Activated CD8-positive, alpha-beta memory T cell treated with anti-CD3 and anti-CD28 coated beads, Interleukin-2, amount 50 U/mL, for 1 hour (primary cell): Measurements from ENCODE around the gene LIMS1.
"Not testable (repeated sequence)": the region's sequence is repeated elsewhere in the genome, so short reads cannot be mapped to it uniquely, and the experiment has no call there.

ENCODE experiments used
- DNase-seq: peaks from one replicate; pipeline ENCODE4 v3.0.0-alpha.2; 2020; ENCODE audit errors: extremely low read depth

The LIMS1 gene

DNA sequence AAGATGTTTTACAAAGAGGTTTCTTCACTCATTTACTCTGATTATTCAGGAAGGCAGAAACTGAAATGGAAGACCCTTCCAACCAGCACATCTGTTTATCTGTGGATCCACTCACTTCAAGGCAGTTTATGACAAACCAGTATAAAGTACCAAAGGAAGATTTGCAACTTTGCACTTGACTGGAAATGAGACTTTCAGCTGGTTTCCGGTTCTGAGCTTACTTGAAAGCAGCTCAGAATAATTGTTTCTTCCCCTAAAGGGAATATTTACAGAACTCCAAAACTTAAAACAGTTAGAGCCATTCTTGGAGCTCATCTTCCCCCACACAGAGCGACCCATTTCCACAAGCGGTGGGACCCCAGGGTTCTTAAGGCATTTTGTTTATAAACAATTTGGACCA lies 129.8 kb downstream of the LIMS1 start:
- not testable (repeated sequence) for DNase-seq

DNA sequence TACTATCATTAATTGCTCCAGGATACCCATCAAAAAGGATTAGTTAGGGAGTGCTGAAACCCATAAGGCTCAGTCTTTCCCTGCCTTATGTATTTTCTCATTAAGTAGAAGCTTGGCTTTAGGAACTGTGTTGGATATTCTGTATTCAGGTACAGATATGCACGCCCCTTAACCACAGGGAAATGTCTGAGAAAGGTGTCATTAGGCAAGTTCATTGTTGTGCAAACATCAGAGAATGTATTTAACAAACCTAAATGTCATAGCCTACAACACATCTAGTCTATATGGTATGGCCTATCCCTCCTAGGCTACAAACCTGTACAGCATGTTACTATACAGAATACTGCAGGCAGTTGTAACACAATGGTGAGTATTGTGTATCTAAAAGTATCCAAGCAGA lies 130.7 kb downstream of the LIMS1 start:
- DNase-seq = not testable (repeated sequence)

DNA sequence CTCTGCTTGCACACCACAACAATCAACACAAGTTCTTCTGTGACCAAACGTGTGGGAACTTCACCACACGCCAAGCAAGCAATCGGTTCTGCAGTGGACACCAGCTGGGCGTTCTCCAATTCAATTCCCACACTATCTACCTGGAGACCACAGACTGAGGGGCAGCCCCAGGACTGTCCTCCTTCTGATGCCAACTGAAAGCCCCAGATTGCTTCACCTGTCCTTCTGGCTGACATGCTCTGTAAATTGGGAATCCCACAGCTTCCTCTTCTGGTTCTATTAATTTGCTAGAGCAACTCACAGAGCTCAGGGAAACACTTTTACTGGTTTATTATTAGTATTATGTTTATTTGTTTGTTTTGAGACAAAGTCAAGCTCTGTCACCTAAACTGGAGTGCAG lies 131.7 kb downstream of the LIMS1 start:
- not testable (repeated sequence) for DNase-seq

DNA sequence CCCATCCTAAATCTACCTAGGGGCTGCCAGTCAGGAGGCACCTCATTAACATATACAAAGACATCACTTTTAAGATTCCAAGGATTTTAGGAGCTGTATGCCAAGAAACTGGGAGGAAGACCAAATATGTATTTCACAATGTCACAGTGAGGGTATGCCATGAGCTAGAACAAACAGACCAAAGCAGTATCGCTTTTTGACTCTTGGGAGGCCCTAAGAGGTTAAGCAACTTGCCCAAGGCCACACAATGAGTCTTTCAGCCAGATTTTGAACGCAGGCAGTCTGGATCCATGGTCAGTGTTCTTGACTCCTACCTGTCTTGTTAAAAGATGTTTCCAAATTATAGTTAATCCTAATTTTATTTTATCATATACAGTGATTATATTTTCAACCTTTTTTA lies 132.9 kb downstream of the LIMS1 start:
- DNase-seq = not testable (repeated sequence)

DNA sequence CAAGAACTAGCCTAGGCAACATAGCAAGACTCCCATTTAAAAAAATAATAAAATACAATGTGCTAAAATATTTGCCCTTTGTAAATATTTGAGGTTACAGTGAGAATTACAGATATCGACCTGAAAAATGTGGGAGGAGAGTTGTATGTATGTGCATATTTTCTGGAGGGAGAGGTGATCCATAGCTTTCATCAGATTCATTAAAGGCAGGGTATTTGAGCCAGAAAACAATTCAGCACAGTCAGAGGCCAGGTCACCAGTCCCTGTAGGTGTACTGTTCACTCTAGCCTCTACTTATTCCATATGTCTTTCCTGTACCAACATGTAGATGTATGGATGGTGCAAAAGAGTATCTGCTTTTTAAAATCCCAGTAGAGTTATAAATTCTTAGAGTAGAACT lies 136.0 kb downstream of the LIMS1 start:
- not testable (repeated sequence) for DNase-seq

DNA sequence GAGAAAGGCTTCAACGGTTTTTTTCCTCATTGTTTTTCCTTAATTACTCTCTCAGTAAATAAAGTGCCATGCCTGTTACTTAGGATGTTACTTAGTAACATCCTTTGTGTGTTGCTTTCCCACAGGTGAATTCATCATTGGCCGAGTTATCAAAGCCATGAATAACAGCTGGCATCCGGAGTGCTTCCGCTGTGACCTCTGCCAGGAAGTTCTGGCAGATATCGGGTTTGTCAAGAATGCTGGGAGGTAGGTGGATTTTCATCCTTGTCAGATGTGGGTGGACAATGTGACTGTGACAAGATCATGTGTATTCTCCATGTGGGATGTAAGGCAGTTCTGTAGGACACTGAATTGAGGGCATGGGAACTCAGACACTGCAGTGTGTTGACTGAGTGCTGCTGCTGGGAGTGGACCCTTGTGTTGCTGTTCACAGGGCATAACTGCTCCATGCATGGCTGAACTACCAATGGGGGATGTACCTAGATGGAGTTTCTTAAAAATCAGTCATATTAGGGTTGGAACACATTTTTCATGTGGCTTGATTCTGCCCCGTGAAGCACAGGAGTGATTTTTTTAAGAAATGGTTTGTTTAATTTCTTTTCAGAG lies 138.0 kb downstream of the LIMS1 start:
- DNase-seq = not testable (repeated sequence)

DNA sequence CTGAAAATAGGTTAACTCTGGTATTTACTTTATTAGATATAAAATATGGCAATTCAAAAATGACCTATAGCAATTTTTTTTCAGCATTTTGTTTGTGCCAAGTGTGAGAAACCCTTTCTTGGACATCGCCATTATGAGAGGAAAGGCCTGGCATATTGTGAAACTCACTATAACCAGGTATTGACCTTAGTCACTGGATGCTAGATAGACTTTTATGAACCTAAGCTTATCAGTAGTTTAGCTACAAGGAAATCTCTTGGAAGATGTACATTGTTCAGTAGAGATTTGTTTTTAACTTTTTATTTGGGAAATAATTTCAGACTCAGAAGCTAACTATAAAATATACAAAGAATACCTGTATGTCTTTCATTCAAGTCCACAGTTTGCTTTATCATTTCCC lies 142.3 kb downstream of the LIMS1 start:
- DNase-seq = not testable (repeated sequence)

DNA sequence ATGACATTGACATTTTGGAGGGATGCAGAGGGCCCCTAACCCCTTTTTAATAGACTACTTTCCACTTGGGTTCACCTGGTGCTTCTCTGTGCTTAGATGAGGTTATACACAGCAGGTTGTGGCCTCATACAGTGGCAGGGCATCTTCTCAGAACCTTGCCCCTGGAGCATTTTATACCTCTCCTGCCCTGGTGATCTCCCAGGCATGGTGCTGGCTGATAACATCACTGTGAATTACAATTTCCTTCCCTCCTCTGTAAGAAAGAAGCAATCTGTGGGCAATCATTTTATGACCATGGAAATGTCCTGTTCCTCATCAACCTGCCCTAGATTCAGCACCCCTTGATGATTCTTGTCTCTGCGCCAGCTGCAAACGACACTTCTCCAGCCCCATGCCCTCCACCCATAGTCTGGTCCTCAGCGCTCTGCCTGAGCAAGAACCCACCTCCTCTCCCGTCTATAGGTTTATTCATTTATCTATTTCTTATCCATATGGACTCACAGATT lies 143.0 kb downstream of the LIMS1 start:
- not testable (repeated sequence) for DNase-seq

DNA sequence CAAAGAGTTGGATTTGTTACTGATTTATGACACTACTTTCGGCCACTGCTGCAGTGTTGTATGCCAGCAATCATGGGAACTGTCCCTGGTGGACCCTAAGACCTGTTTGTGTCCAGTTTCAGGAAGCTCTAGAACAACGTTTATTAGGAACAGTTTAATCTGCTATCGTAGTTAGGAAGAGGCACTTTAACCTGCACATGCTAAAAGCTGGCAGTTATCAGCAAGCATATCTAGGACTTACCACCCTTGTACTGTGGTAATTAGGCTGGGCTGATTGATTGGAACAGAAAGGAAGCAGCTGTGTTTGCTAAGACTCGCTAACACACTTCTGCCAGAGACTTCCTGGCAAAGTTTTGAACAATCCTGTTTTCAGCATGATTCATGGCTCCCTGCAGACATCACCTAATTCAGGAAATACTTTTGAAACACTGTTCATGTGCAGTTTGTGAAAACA lies 144.0 kb downstream of the LIMS1 start:
- DNase-seq = not testable (repeated sequence)

DNA sequence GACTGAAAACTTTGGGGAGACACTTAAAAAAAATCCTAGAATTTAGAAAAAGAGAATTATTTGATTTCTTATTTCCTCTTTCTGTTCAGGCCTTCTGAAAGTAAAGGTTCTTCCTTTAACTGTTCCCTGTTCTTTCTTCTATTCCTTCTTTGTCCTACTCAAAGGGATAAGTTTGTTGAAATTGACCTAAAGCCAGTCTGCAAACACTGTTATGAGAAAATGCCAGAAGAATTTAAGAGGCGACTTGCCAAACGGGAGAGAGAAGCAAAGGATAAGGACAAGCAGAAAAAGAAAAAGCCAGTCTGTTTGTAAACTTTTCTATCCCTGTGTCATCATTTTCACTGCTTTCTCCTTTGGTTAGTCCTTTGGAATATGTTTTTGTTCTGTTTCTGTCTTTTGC lies 146.5 kb downstream of the LIMS1 start:
- not testable (repeated sequence) for DNase-seq

DNA sequence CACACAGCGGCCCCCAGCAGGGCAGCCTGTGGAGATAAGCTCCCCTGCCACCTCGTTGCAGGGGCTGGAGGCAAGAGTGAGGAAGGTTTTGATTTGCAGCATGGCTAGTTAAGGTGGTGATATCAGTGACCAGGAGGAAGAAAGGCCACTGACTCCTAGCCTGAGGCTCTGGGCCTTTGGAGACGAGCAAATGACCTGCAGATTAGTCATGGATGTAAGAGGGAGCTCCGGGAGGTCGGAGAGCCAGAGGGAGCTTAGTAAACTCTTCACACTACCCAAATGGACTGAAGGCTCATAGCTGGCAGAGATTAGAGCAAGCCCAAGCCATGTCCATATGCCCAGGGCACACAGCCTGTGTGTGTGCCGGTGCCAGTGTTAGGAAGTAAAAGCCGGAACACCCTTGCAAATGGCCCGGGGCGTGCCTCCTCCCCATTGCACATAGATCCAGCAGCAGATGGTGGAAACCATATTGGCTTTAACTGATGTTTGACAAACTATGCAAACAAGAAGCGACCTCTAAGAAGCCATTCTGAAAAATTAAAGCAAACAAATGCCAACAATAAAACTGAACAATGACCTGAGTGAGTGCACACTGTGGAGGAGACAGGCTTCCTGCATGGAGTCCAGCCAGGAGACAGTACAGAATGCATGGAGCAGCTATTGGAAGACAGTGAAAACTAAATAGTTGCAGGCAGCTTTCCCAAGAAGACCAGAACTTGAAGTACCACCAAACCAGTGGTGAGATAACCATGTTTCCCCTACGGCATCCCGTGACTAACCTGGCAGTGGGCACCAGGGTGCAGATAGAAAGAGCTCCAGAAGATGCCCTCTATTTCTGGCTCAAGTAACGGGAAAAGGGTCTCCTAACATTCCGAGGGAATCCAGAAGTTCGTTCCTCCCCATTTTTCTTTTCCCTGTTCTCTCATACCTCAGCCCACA lies 154.8 kb downstream of the LIMS1 start:
- DNase-seq = not testable (repeated sequence)

DNA sequence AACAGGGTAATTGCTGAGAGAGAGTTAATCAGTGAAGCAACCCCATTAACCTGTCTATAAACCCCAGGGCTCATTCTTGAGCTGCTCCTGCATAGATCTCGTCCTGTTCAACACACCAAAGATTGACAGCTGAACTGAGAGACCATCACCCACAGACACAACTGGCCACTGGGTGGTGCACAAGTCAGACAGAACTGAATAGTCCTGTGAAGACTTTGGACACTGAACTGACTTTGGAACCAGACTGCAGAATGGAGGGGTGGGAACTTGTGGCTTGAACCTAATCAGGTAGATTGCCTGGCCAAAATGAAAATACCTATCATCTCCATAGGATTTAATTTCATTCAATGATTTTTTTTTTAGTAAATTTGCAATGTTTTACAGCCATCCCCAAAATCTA lies 155.7 kb downstream of the LIMS1 start:
- not testable (repeated sequence) for DNase-seq

DNA sequence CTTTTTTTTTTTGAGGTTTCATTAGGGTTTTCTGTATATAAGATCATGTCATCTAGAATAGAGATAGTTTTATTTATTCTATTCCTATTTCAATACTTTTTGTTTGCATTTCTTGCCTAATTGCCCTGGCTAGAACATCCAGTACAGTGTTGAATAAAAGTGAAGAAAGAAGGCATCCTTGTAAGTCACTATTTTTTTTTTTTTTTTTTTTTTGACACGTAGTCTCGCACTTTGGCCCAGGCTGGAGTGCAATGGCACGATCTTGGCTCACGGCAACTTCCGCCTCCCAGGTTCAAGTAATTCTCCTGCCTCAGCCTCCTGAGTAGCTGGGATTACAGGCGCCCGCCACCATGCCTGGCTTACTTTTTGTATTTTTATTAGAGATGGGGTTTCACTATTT lies 157.2 kb downstream of the LIMS1 start:
- DNase-seq = no peak

DNA sequence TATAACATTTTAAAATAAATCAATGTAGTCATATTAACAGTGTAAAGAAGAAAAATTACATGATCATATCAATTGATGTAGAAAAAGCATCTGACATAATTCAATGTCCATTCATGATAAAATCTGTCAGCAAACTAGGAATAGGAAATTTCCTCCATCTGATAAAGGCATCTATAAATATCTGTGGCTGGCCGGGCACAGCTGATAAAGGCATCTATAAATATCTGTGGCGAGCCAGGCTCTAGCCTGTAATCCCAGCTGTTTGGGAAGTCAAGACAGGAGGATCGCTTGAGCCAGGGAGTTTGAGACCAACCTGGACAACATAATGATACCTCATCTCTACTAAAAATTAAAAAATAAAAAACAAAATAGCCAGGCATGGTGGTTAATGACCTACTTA lies 166.9 kb downstream of the LIMS1 start:
- no peak for DNase-seq

DNA sequence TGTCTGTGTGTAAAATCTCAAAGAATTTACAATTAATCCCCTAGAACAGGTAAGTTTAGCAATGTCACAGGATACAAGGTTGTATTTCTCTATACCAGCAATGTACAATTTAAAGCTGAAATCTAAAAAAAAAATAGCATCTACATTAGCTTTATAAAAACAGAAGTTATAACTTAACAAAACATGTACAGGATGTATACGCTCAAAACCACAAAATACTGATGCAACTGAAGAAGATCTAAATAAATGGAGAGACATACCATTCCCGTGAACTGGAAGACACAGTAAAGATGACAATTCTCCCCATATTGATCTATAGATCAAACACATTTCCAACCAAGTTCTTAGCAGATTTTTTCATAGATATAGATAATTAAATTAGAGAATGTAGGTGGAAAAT lies 167.5 kb downstream of the LIMS1 start:
- DNase-seq = no peak

DNA sequence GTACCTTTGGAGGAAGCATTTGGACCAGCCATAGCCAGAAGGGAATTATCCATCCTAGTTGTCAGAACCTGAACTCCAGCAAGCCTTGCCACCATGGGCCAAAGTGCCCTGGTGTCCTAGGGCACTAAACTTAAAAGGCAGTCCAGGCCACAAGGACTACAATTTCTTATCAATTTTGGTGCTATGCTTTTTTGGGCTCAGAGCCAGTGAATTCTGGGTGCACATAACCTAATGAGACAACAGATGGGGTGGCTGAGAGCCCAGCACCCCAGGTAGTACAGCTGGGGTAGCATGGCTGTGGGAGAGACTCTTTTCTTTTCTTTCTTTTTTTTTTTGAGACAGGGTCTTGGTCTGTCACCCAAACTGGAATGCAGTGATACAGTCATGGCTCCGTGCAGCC lies 170.6 kb downstream of the LIMS1 start:
- no peak for DNase-seq

DNA sequence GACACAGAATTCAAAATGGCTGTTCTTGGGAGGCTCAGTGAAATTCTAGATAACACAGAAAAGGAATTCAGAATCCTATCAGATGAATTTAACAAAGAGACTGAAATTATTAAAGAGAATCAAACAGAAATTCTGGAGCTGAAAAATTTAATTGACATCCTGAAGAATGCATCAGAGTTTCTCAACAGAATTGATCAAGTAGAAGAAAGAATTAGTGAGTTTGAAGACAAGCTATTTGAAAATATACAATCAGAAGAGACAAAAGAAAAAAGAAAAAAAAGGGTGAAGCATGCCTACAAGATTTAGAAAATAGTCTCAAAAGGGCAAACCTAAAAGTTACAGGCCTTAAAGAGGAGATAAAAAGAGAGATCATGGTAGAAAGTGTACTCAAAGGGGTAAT lies 173.0 kb downstream of the LIMS1 start:
- no peak for DNase-seq

DNA sequence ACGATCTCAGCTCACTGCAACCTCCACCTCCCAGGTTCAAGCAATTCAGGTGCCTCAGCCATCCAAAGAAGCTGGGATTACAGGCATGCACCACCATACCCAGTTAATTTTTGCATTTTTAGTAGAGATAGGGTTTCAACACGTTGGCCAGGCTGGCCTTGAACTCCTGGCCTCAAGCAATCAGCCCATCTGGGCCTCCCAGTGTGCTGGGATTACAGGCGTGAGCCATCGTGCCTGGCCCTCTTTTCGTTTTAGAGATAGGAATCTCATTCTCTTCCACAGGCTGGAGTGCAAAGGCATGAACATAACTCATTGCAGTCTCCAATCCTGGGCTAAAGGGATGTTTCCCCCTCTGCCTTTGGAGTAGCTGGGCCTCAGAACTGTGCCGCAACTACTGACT lies 182.7 kb downstream of the LIMS1 start:
- DNase-seq = not testable (repeated sequence)

DNA sequence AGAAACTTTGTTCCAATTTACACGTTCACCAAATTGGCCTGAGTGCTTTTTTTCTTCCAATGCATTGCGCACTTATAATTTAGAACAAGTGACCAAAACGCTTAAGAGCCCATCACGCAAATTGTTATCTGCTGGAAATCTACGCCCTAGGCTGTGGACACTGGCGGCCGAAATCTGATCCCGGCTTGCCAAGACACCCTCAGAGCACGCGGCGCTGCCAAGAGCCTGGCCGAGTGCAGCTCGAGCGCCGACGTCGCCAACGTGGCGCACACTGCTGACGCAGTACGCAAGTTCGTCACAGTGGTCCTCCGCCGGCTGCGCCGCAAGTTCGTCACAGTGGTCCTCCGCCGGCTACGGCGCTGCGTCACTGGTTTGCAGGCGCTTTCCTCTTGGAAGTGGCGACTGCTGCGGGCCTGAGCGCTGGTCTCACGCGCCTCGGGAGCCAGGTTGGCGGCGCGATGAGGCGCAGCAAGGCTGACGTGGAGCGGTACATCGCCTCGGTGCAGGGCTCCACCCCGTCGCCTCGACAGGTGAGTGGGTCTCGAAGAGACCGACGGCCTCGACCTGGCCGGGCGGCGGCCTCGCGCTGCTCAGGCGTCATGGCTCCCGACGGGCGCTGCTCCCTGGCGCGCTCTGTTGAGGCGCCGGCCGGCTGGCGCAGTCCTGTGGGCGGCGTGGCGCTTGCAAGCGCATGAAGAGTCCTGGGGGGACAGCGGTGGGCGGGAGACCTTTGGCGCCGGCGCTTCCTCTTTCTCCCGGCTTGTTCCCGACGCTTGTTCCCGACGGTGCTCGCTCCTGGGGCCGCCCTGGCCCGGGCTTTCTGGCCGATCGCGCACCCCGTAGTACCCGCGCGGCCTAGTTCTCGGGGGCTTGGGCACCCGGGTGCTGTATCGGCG lies 185.1 kb downstream of the LIMS1 start, which contains the start of gene RANBP2:
TSS of gene RANBP2 (plus strand) at position 334 of the 896 bp plus-strand sequence. CDS start at position 459, 125 bp downstream.
- peak; percentile 82 for DNase-seq

DNA sequence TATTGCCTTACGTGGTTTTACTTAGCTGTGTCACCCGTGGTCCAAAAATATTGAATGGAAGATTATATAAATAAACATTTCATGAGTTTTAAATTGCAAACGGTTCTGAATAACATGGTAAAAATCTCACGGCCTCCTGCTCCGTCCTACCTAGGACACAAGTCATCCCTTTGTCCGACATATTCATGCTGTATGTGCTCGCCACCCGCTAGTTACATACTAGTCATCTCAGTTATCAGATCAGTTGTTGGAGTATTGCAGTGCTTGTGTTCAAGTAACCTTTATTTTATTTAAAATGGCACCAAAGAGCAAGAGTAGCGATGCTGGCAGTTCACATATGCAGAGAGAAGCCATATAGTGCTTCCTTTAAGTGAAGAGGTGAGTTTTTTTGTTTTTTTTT lies 191.8 kb downstream of the LIMS1 start:
- not testable (repeated sequence) for DNase-seq

DNA sequence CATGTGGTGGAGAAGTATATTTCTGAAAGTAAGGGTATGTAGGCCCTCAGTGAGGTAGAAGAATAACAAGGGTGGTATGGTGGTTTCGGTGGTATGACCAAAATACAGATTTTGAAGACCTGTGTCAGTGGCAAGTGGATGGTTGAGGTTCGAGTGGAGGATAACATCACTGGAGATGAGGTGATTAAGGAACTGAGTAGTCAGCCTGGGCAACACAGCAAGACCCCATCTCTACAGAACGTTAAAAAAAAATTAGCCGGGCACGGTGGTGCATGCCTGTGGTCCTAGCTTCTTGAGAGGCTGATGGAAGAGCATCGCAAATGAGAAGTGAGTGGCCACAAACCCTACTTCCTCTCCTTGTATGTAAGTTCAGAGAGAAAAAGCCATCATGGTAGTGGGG lies 200.4 kb downstream of the LIMS1 start:
- DNase-seq = not testable (repeated sequence)
